HG03520 (cell line): ENCODE measurements around the gene RYR2.
A peak's percentile ranks its signal among the peaks of the same experiment; 100 is the strongest.

Experiments
- ATAC-seq: cut with Tn5 transposase; IDR thresholded peaks from one replicate; pipeline ENCODE4 v1.9.1; 2021; ENCODE audit warnings: mild to moderate bottlenecking, moderate library complexity; ENCODE audit not compliant: unreplicated experiment

Gene RYR2

DNA sequence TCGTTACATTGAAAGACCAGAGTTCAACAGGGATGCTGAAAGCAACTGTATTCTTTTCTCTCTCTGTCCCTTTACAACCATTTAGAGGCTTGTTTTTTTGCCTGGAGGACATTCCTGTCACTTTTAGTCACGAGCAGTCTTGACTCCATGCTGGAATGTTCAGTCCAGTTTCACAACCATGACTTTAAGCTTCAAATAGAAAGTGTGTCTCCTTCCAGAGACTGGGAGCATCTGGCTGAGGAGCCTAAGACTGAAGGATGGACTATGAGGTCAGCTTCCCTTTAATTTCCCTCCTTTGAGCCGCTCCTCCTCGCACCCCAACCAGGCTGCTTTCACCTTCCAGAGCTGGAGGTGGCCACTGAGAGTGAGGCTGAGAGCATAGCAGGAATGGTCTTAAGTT lies 10.5 kb upstream of the RYR2 start:
- no peak for ATAC-seq

DNA sequence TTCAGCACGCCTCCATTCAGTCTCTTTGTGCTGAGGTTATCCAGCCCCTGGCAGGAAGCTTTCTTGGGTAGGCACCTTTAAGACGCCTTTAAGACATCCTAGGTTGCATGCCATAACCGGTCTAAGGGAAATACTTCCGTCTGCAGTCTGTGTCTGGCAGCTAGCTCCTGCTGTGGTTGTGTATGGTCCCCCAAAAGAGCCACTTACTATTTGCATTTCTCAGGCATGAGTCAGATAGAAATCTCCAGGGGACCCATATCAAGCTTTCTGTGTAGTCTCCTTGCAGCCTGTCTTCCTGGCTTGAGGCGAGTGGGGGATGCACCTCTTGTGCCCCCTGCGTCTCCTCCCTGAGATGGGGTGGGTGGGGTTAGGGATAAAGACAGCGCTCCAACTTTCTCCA lies 10.0 kb upstream of the RYR2 start:
- peak; percentile 95 for ATAC-seq

DNA sequence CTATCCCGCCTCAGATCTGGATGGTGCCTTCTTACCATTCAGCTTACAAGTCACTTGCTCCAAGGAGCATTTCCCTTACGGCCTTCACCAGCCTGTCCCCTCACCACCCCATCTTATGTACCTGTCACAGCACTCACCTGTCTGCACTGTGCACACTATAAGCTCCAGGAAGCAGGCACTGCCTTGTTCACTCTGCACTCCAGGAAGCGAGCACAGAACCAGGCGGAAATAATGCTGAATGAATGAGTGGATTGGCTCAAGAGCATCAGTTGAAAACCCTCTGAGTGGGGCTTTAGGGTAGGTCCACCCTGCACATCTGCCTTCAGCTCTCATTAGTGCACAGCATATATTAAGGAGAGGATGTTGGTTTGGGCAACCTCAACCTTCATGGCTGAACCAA lies 8.9 kb upstream of the RYR2 start:
- ATAC-seq = no peak

DNA sequence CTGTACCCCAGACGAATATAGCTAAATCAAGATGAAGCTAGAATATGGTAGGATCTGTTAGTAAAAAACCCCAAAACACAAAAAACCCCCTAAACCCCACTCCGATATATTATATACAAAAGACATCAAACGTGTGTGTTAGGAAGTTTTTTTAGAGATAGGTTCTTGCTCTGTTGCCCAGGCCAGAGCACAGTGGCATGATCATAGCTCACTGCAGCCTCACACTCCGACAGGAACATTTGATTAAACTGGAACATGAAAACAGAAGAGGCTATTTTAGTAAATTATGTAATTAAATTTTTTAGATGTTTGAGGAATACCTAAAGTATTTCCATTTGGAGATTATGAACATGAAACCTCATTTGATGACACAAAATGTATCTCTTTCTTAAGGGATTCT lies 8.2 kb upstream of the RYR2 start:
- ATAC-seq = no peak

DNA sequence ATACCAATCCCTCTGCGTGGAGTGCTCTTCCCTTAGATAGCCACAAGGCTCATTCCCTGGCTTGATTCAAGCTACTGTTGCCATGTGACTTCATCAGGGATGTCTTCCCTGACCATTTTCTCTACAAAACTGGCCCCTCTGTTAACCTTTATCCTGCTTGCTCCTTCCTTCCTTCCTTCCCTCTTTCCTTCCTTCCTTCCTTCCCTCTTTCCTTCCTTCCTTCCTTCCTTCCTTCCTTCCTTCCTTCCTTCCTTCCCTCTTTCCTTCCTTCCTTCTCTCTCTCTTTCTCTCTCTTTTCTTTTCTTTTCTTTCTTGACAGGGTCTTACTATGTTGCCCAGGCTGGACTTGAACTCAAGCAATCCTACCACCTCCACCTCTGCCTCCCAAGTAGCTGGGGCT lies 6.2 kb upstream of the RYR2 start:
- no peak for ATAC-seq

DNA sequence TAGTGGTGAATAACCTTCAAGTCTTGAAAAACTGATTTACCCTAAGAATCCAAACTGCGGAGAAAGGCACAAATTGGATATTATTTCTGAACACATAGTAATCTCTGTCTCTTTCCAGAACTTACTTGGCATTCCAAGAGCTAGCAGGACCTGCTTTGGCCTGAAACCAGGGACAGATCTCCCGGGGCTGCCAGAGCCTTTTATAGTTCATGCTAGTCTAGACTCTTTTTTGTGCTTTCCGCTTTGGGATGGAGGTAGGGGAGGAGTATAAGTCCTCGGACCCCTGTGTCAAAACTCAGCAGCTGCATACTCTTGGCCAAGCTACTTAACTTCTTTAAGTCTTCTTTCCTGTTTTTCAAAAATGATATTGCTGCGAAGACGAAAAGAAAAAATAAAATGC lies 3.8 kb upstream of the RYR2 start:
- ATAC-seq = no peak

DNA sequence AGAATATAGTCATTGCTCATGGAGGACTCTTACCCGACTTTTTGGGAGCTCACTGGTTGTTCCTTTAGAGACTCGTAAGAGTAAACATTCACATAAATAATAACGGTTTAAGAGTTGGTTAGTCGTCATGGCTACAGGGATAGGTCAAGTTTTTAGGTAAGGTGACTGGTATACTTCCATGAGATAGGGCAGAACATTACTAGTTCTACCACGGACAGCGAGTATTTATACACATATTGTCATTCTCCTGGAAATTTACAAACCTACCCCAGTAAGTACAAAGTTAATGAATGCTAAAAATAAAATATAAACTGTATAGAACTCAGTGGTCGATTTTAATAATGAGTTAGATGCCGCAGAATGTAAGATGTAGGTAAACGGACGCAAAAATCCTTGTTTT lies 1.2 kb upstream of the RYR2 start:
- ATAC-seq = no peak

DNA sequence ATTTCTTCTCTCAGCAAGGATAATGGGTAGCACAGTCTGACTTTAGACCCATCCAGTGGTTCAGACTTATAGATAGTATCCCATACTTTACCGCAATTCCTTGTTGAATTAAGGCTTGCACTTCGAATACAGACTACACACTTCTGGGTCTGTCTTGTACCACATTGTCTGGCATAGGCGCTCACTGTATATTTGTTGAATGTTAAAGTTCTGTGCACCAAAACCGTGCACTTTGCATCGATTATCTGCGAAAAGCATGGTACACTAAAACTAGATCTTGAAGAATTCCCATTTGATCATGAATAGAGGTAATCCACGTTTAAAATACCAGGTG lies 556 bp upstream of the RYR2 start:
- ATAC-seq = no peak

DNA sequence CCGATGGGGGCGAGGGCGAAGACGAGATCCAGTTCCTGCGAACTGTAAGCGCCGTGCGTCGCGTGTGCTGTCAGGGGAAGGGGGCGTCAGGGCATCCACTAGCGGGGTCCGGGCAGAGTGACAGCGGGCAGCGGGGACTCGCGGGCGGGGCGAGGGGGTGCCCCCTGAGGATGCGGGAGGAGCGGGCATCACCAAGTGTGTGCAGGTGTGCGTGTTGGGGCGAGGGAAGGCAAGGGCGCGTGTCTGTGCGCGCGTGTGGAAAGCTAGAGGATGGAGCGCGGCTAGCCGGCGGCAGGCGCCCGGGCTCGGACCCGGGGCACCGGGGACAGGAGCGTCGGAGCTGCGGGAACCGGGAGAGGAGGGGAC lies 525 bp downstream of the RYR2 start:
- no peak for ATAC-seq

DNA sequence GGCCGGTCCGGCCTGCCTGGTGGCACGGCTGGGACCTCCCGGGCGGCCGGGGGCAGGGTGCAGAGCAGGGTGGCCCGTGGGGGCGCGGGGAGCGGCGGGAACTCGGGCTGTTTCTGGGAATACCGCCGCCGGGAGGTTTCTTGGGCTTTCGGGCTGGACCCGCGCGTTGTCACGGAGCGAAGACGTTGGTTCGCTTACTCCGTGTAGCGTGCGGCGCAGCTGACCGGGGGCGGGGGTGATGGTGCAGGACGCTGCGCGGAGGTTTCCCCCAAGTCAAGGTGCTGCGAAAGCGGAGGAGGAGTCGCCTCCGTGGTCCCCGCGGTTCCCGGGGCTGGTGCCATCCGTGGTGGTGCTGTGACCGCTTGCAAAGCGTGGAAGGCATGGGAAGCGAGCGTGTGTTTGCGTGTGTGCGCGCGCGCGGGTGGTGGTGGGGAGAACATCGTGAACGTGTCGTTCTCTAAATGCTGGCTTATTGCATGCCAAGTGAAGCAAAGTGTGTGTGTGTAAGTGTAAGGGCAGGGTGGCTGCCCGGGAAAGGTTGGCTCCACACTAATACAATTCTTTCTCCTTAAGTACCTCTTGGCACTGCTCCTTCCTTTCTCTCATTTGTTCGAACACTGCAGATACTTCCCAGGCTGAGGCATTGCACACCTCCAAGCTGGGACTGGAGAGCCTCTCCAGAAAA lies 1.1 kb downstream of the RYR2 start:
- no peak for ATAC-seq

DNA sequence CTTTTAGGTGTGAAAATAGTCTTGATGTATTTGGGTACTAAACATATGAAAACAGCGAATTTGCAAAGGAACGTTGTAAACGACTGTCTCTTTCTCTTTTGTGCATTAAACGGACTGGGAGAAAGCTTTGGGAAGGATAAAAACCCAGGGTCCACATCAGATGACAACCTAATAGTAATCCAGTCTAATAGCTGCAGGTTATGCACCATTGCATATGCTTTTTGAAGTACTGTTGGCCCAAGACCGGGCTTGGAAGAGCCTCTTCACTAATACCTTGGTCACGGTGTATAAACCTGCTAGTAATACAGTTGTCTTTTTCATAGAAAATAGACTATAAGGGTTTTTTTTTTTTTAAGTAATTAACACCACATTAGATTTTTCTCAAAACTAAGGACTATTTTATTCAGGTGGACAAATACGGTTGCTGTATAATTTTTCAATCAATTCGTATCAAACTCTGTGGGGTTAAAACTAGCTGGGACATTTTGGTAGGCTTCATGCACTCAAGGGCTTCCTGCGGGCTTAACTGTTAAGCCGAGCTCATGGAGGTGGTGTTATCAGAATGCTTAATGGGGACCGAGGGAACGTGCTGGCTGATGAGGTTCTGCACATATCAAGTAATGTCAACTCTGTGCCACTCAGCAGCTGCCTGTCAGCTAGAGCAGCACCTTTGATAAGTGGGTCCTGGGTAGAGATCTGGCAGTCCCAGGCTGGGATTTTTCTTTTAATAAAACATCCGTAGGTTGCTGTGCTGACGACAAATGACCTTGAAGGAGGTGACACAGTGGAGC lies 2.1 kb downstream of the RYR2 start:
- no peak for ATAC-seq

DNA sequence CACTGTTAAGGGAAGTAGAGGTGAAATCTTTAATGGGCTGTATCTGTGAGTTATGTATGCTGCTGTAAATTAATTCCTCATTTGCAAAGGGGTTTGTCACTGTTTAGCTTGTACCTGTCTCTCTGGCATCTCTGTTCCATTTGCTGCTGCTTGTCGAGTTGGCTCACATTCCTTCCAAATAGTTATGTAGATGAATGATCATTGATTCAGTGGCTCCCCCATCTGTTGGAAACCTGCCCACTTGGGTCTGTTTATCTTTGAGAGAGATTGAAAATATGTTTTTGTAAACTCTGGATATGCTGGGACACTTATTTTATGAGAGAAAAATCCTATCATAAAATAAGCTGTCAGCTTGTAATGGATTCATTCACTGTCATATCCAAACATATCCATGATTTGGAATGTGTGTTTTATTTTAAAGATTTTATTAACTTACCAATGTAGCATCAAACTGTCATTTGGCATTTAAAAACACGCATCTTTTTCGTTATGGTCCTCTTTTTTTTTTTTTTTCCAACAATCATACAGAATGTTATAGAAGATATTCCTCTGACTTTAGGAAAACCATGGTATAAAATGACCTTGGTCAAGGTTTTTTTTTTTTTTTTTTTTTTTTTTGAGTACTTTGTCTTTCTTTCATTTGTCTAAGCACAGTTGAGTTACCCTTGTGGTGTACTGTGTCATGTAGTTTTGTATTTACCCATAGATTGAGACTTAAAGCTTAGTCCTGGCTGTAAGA lies 3.5 kb downstream of the RYR2 start:
- ATAC-seq = no peak

DNA sequence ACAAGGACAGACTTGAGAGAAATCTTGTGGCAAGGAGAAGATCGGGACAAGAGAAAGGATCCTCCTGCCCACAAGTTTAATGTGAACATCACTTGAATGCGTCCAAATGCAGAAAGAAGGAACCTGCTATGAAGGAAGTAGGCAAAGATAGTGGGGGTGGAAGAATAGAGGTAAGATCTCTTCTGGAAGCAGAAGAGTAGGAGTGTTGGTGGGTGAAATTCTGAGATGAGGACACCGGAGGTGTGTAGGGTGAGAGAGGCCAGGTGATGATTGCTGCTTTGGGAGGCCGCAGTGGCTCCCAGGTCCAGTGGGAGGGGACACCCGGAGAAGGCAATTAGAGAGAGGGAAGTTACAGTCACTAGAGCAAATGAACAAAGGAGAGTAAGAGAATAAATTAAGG lies 6.8 kb downstream of the RYR2 start:
- ATAC-seq = no peak

DNA sequence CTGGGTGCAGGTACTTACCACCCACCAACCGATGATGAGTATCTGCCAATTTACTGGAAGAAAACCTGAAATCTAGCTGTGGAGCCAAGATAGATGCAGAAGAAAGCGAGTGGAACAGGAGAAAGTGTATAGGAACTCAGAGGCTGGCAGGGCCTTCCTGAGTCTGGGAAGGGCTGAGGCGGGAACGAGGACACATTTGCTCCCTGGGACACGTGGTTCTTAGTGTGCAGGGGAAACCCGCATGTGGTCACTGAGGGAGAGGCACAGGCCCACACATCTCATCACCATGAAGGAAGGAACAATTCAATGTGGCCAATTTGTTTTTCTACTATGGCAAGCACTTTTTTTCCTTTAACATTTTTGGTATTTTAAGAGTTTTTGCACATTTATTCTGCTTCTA lies 8.2 kb downstream of the RYR2 start:
- ATAC-seq = no peak

DNA sequence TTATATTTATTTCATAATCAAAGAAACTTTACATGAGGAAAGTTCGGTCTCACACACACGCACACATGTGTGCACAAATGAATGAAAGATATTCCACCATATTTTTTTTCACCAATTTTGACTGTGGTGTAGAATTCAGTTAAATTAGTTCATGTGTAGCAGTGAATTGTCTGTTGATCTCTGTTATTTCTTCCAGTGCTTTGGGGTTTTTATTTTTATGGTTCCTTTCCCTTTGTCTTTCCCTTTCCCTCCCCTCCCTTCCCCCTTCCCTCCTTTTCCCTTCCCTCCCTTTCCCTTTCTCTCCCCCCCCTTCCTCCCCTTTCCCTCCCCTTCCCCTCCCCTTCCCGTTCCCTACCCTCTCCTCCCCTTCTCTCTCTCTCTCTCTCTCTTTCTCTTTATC lies 8.9 kb downstream of the RYR2 start:
- no peak for ATAC-seq

DNA sequence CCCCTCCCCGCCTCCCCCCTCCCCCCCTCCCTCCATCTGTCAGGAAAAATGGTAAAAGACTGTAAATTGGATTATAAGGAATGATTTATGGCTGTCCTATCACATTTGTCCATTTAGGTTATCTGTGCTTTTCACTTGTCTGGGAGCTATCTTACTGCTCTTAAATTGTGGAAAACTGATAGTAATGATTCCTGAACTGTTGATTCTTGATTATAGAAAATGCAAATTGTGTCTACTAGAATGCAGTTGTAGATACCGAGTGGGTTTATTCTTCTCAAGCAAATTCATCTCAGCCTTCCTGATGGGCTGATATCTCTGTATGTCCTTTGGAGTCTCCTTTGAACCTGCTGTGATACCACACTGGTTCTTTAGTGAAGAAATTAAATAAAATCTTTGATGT lies 12.3 kb downstream of the RYR2 start:
- ATAC-seq = no peak

DNA sequence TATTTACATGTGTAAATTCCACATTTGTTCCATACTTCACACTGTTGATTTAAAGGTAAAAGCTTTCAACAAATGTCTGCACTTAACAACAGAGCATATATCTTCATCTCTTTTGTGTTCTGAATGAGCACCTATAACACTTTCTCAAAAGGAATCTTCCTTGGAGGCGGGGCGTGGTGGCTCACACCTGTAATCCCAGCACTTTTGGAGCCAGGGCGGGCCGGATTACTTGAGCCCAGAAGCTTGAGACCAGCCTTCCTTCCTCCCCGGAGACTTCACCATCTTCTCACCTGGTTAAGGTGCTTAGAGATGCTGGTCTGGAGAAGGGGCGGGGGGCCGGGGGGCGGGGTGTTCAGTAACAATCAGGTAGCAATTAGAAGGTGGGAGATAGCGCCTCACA lies 16.5 kb downstream of the RYR2 start:
- ATAC-seq = no peak

DNA sequence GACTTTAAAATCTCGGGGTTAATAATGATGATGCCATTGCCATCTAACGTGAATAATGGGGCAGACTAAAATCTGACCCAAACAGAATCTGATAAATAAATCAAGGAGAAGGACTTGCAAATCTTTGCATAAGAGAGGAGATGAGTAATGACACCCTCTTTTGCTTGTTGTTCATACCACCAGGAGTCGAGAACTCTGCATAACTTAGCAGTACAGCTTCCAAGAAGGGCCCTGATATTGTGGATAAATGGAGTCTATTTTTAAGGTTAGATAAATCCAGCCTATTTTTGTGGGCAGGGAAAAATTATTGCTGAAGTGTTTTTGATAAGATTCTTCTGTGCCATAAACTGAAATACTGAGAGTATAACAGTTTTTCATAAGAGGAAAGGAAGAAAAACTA lies 17.3 kb downstream of the RYR2 start:
- no peak for ATAC-seq

DNA sequence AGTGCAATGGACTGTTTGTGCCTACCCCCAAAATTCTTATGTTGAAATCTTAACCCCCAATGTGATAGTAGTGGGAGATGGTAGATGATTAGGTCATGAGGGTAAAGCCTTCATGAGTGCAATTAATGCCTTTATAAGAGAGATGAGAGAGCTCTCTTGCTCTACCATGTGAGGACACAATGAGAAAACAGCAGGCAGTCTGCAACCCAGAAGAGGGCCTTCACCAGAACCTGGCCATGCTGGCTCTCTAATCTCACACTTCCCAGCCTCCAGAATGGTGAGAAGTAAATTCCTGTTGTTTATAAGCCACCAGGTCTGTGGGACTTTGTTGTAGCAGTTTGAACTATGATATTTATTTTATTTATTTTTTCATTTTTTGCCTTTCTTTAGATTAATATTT lies 21.0 kb downstream of the RYR2 start:
- ATAC-seq = no peak

DNA sequence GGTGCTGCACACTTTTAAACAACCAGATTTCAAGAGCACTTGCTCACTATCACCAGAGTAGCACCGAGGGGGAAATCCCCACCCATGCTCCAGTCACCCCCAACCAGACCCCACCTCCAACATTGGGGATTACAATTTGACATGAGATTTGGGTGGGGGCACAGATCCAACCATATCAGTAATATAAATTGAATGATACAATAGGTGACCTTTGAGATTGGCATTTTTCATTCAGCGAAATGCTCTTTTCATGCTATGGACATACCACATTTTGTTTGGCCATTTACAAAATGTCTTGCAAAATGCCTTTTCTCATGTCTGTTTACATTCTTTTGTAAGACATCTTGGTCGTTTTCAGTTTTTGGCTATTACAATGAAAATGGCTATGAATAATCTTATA lies 23.9 kb downstream of the RYR2 start:
- ATAC-seq = no peak

DNA sequence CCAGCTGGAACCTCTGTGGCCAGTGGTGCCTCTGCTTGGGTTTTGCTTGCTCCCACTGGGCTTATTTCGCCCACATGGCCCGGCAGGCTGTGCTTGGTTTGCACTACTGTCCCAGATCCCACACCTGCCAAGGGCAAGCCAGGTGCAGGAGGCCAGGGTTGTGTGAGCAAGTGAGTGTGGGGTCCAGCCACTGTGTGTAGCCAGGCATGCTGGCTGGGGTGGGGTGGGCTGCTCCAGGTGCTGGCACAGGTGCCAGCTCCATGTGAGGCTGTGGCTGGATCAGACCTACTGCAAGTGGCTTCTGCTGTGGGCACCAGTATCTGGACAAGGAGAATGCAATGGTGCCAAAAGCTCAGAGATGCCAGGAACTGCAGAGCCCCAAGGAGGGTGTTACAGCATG lies 28.5 kb downstream of the RYR2 start:
- ATAC-seq = no peak

DNA sequence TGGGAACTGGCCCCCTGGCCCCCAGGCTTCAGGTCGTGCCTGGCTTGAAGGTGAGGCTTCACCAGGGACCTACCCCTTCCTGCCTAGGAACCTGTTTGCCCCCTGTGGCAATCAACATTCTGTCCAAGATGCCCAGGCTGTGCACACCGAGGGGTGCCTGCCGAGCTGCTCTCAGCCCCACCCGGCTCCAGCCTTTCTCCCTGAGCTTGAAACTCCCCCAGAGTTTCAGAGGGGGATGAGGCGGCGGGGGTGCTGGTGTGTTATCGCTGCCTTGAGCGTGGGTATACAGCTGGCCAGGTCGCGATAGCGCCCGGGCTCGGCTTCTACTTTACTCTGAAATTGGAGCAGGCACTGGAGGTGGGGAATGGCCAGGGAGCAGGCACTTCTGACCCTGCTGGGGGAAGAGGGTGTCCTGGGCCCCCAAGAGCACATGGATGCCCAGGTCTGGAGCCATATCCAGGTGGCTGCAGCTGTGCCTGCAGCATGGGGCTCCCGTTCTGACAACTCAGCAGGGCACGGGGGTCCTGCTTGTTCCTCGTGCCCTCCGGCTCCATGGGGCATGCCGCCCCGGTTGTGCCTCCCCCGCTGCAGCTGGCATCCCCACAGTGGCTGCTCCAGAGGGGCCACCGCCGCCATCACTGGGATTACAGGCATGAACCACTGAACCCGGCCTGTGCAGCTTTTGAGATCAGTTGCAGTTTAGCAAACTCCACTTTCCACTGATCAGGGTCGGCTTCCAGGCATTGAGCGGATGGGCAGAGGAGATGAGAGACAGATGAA lies 29.8 kb downstream of the RYR2 start:
- ATAC-seq = no peak
